ENCODE measurements around the gene FOXQ1. TPM values are rescaled to one million over a fixed set of nuclear protein-coding genes. Genes with fewer than 3 reads are reported as not detected.

FOXQ1 gene
- total and polyA plus RNA-seq, 2 of the 13 experiments (the other 11 are each of a cell fraction or from before 2014, with no cell fraction given), result 35.2 to 39.8 TPM

GRCh38 chr6:1267790-1268762 is 43.8 kb upstream of the FOXQ1 start (continued):
- TF ChIP-seq NAIF1 (CRISPR knock-in tag; IDR thresholded peaks at IDR 0.05; ENCODE audit: borderline replicate concordance), result peak; percentile 89
- peak; percentile 84; the same call in 1 of the 2 replicates for TF ChIP-seq ZNF816 (CRISPR knock-in tag; IDR thresholded peaks at IDR 0.05; ENCODE audit: borderline replicate concordance)
- TF ChIP-seq PTBP1 (IDR thresholded peaks at IDR 0.05; ENCODE audit: low read depth, low read length, poor library complexity, severe bottlenecking), result no peak
- 0 out of 2 replicates have a peak, but pooled peaks have one; percentile 44 for TF ChIP-seq ZBTB46 (CRISPR knock-in tag; IDR thresholded peaks at IDR 0.05; ENCODE audit: borderline replicate concordance)
- TF ChIP-seq RNF2 (conservative IDR thresholded peaks at IDR 0.05; ENCODE audit: low read depth), result no peak
- 0 out of 2 replicates have a peak, but pooled peaks have one; percentile 50 for TF ChIP-seq ARNT2 (CRISPR knock-in tag; IDR thresholded peaks at IDR 0.05; ENCODE audit: low read depth)
- no peak for TF ChIP-seq THAP7 (CRISPR knock-in tag; IDR thresholded peaks at IDR 0.05)
- peak; percentile 98 for TF ChIP-seq MEIS1 (CRISPR knock-in tag; IDR thresholded peaks at IDR 0.05; ENCODE audit: borderline replicate concordance)
- peak; percentile 95 for TF ChIP-seq ZMYM3 (CRISPR knock-in tag; IDR thresholded peaks at IDR 0.05)
- peak; percentile 100 for TF ChIP-seq ARID5B (CRISPR knock-in tag; IDR thresholded peaks at IDR 0.05)
- TF ChIP-seq SRSF1 (optimal IDR thresholded peaks at IDR 0.05; ENCODE audit: low read depth, low read length), result no peak
- TF ChIP-seq ZBTB37 (CRISPR knock-in tag; IDR thresholded peaks at IDR 0.05), result no peak
- TF ChIP-seq NCOA1 (CRISPR knock-in tag; IDR thresholded peaks at IDR 0.05), result peak; percentile 97
- TF ChIP-seq ZNF3 (CRISPR knock-in tag; IDR thresholded peaks at IDR 0.05), result no peak; the same call in none of the 2 replicates
